HG03520 (cell line): ENCODE data around the gene IL2RA.
"Not testable (repeated sequence)": the region's sequence is repeated elsewhere in the genome, so short reads cannot be mapped to it uniquely, and the experiment has no call there.

Source experiments
- ATAC-seq: cut with Tn5 transposase; IDR thresholded peaks from one replicate; pipeline ENCODE4 v1.9.1; 2021; ENCODE audit warnings: mild to moderate bottlenecking, moderate library complexity; ENCODE audit not compliant: unreplicated experiment

Gene IL2RA

GRCh38 chr10:5963071-5963470, 99.1 kb downstream of the IL2RA start:
- no peak for ATAC-seq

GRCh38 chr10:5962358-5962940, 99.7 kb downstream of the IL2RA start:
- ATAC-seq, result not testable (repeated sequence)

GRCh38 chr10:5961405-5962100, 100.6 kb downstream of the IL2RA start:
- no peak for ATAC-seq

GRCh38 chr10:5960973-5961275, 101.2 kb downstream of the IL2RA start:
- not testable (repeated sequence) for ATAC-seq
